ENCODE data around the gene CLSTN2. TPM values are rescaled to one million over a fixed set of nuclear protein-coding genes. Genes with fewer than 3 reads are reported as not detected.

CLSTN2 gene
- total RNA-seq, 1 experiment from 2014 or later: 0.02 TPM

- no peak overlapping the region for H3K27ac ChIP-seq (ENCODE audit: low read depth, low read length)
- intact Hi-C loops (cut with micrococcal nuclease): no loop called here
- H3K9ac ChIP-seq (ENCODE audit: low read length): no peak overlapping the region
- H3K79me2 ChIP-seq (ENCODE audit: insufficient read depth, low read length): no peaks in the 10 kb centered on the region
- H3K9me3 ChIP-seq (ENCODE audit: control insufficient read depth in 1 of 2, insufficient read depth in 1 of 2, low read depth in 1 of 2, low read length in 2 of 2): no peaks in the 10 kb centered on the region
- RAD21 ChIA-PET (ENCODE audit: low non-redundant PET in 1 of 2, low total read pairs in 2 of 2, uncharacterized antibody in 2 of 2, unreplicated experiment in 2 of 2): no interaction called here
- no peaks in the 10 kb centered on the region for H3K9me2 ChIP-seq (ENCODE audit: insufficient read depth)
- H3K27me3 ChIP-seq (ENCODE audit: insufficient read depth, low read length): peaks cover 30% of the 10 kb centered on the region
- H4K20me1 ChIP-seq (ENCODE audit: insufficient read depth): no peaks in the 10 kb centered on the region
- DNase-seq (ENCODE audit: low read depth, low spot score) (no peak), ATAC-seq (no peak)
- POLR2A ChIA-PET: no interaction called here
- CTCF ChIA-PET: no interaction called here
- no peaks in the 10 kb centered on the region for H3K4me1 ChIP-seq (ENCODE audit: control insufficient read depth in 1 of 2, insufficient read depth in 2 of 2, low read length in 2 of 2)
- no TSS peak for BruUV-seq (replicated peaks)
- H3K36me3 ChIP-seq (ENCODE audit: control insufficient read depth in 1 of 2, insufficient read depth in 2 of 2, low read length in 2 of 2): no peaks in the 10 kb centered on the region
- H2AFZ ChIP-seq (ENCODE audit: low read depth, low read length, poor library complexity, severe bottlenecking): no peak overlapping the region
- no peak for TF ChIP-seq MAX (IDR thresholded peaks at IDR 0.05)
- TF ChIP-seq SIN3A (IDR thresholded peaks at IDR 0.05; ENCODE audit: low read depth): no peak
- TF ChIP-seq EZH2phosphoT487 (IDR thresholded peaks at IDR 0.05; ENCODE audit: borderline replicate concordance): no peak
- TF ChIP-seq CTCF (IDR thresholded peaks at IDR 0.05 in 2 of 3, conservative IDR thresholded peaks at IDR 0.05 in 1 of 3; ENCODE audit: borderline replicate concordance in 1 of 3, insufficient read depth in 1 of 3, low read depth in 2 of 3, low read length in 2 of 3): no peak
- no peak for TF ChIP-seq SRF (IDR thresholded peaks at IDR 0.05; ENCODE audit: low read depth)
- H3K4me3 ChIP-seq (replicated peaks in 1 of 2; ENCODE audit: low read depth in 1 of 2, low read length in 2 of 2): no peak overlapping the region
- H3K4me2 ChIP-seq (ENCODE audit: low read length): no peak overlapping the region
Measured at GRCh38 chr3:140342668-140343067, 407.7 kb downstream of the CLSTN2 start.

- H4K20me1 ChIP-seq (ENCODE audit: insufficient read depth): no peaks in the 10 kb centered on the region
- POLR2A ChIA-PET: no interaction called here
- no peaks in the 10 kb centered on the region for H3K4me1 ChIP-seq (ENCODE audit: control insufficient read depth in 1 of 2, insufficient read depth in 2 of 2, low read length in 2 of 2)
- no peaks in the 10 kb centered on the region for H3K9me2 ChIP-seq (ENCODE audit: insufficient read depth)
- TF ChIP-seq EZH2 (IDR thresholded peaks at IDR 0.05) (no peak), SRF (IDR thresholded peaks at IDR 0.05; ENCODE audit: low read depth) (no peak)
- CTCF ChIA-PET: no interaction called here
- DNase-seq (ENCODE audit: low read depth, low spot score): no peak
- H3K9ac ChIP-seq (ENCODE audit: low read length): no peak overlapping the region
- RAD21 ChIA-PET (ENCODE audit: low non-redundant PET in 1 of 2, low total read pairs in 2 of 2, uncharacterized antibody in 2 of 2, unreplicated experiment in 2 of 2): no interaction called here
- H3K9me3 ChIP-seq (ENCODE audit: control insufficient read depth in 1 of 2, insufficient read depth in 1 of 2, low read depth in 1 of 2, low read length in 2 of 2): no peaks in the 10 kb centered on the region
- H3K4me3 ChIP-seq (replicated peaks in 1 of 2; ENCODE audit: low read depth in 1 of 2, low read length in 2 of 2): no peak overlapping the region
- no peak overlapping the region for H3K4me2 ChIP-seq (ENCODE audit: low read length)
- peaks cover 30% of the 10 kb centered on the region for H3K27me3 ChIP-seq (ENCODE audit: insufficient read depth, low read length)
- no peaks in the 10 kb centered on the region for H3K36me3 ChIP-seq (ENCODE audit: control insufficient read depth in 1 of 2, insufficient read depth in 2 of 2, low read length in 2 of 2)
- no TSS peak for BruUV-seq (replicated peaks)
- no peak overlapping the region for H3K27ac ChIP-seq (ENCODE audit: low read depth, low read length)
- no peaks in the 10 kb centered on the region for H3K79me2 ChIP-seq (ENCODE audit: insufficient read depth, low read length)
- intact Hi-C loops (cut with micrococcal nuclease): no loop called here
- H2AFZ ChIP-seq (ENCODE audit: low read depth, low read length, poor library complexity, severe bottlenecking): no peak overlapping the region
- no peak for ATAC-seq
Measured at GRCh38 chr3:140343211-140344081, 408.5 kb downstream of the CLSTN2 start.

All from HCT116 (cell line).